LNCaP clone FGC (cell line): ENCODE results near the gene SMIM24.

Source experiments
- DNase-seq: peaks from one replicate; pipeline ENCODE4 v3.0.0-alpha.2; 2011; ENCODE audit warnings: low read depth
- H3K4me3 ChIP-seq: 2 replicates; pipeline ENCODE4 v1.5.1; 2011; ENCODE audit warnings: mild to moderate bottlenecking, low read depth, low read length, control low read depth
- TF ChIP-seq, protein P1 (sequence below): IDR thresholded peaks from 2 replicates; pipeline ENCODE4 v1.5.1; 2012; ENCODE audit warnings: mild to moderate bottlenecking; ENCODE audit not compliant: control insufficient read depth, insufficient read depth; ENCODE audit errors: extremely low read depth

Gene SMIM24

GRCh38 chr19:3491396-3492119 lies 11.2 kb upstream of the SMIM24 start:
- TF ChIP-seq, protein P1, sequence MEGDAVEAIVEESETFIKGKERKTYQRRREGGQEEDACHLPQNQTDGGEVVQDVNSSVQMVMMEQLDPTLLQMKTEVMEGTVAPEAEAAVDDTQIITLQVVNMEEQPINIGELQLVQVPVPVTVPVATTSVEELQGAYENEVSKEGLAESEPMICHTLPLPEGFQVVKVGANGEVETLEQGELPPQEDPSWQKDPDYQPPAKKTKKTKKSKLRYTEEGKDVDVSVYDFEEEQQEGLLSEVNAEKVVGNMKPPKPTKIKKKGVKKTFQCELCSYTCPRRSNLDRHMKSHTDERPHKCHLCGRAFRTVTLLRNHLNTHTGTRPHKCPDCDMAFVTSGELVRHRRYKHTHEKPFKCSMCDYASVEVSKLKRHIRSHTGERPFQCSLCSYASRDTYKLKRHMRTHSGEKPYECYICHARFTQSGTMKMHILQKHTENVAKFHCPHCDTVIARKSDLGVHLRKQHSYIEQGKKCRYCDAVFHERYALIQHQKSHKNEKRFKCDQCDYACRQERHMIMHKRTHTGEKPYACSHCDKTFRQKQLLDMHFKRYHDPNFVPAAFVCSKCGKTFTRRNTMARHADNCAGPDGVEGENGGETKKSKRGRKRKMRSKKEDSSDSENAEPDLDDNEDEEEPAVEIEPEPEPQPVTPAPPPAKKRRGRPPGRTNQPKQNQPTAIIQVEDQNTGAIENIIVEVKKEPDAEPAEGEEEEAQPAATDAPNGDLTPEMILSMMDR = no peak
- no peak for DNase-seq
- no peak overlapping the region for H3K4me3 ChIP-seq

- H3K4me3 ChIP-seq = no peak within 1 kb of the TSS
- DNase-seq = no peak
- TF ChIP-seq, protein P1 = no peak
Measured at GRCh38 chr19:3483226-3483628, 2.9 kb upstream of the SMIM24 start, which contains the start of gene SMIM44. TSS of gene SMIM44 (minus strand) at chr19:3483441. CDS start at chr19:3483403, 38 bp downstream.

GRCh38 chr19:3482507-3483225 lies 2.3 kb upstream of the SMIM24 start:
- no peak overlapping the region for H3K4me3 ChIP-seq
- TF ChIP-seq, protein P1 = no peak
- DNase-seq = no peak

DNA sequence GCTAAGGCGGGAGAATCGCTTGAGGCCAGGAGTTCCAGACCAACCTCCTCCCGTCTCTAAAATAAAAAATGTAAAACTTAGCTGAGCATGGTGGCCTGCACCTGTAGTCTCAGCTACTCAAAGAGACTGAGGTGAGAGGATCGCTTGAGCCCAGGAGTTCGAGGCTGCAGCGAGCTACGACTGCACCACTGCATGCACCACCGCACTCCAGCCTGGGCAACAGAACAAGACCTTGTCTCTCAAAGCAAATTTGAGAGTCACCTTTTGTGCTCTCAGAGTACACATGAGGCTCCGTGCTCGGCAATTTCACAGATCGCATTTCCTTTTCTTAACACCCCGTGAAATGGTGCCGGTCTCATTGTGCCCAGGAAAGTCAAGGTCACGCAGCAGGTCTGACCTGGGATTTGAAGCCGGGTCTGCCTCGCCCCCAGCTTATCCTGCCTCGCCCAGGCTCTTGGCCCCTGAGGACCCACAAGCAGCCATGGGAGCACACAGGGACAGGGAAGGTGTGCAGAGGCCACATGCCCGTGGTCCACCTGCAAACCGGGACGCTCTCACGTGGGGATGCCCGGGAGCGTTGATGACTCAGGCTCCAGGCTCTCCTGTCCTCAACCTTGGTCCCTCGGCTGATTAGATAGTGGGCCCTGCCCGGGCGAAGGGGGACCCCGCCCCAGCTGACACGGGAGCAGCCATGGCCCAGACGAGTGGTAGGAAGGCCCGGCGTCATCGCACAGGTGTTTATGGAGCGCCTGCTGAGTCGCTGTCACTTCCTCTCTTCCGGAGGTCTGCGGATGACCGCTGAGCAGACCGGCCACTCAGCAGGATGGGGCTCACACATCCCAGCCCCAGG lies 1.1 kb upstream of the SMIM24 start:
- H3K4me3 ChIP-seq = no peak overlapping the region
- TF ChIP-seq, protein P1 = no peak

DNA sequence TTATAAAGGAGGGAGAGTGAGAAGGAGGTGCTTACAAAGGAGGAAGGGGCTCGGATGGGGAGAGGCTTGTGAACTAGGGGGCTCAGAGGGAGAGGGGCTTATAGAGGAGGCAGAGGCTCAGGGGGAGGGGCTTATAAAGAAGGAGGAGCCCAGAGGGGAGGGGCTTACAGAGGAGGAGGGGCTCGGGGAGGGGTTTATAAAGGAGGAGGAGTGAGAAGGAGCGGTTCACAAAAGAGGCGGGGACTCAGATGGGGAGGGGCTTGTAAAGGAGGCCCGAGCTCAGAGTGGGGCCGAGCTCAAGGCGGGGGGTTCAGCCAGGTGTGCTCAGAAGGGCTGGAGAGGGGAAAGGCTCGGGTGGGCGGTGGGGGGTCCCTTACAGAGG lies 500 bp downstream of the SMIM24 start:
- DNase-seq = no peak
- no peak overlapping the region for H3K4me3 ChIP-seq
- TF ChIP-seq, protein P1 = no peak

More for the DNA sequence above, 1.1 kb upstream of the SMIM24 start:
- DNase-seq = no peak

DNA sequence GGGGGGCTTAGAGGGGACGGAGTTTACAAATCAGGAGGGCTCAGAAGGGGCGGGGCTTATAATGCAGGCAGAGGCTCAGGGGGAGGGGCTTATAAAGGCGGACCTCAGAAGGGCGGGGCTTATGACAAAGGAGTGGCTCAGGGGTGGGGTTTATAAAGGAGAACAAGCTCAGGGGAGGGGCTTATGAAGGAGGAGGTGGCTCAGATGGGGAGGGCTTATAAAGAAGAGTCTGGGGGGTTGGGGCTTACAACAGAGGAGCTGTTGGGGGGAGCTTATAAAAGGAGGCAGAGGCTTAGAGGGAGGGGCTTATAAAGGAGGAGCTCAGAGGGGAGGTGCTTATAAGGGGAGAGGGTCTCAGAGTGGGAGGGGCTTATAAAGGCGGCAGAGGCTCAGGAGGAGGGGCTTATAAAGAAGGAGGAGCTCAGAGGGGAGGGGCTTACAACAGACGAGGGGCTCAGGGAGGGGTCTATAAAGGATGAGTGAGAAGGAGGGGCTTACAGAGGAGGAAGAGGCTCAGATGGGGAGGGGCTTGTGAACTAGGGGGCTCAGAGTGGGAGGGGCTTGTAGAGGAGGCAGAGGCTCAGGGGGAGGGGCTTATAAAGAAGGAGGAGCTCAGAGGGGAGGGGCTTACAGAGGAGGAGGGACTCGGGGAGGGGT lies 1.0 kb downstream of the SMIM24 start:
- DNase-seq = no peak
- H3K4me3 ChIP-seq = no peak overlapping the region
- TF ChIP-seq, protein P1 = no peak
